NCI-H128 (cell line): ENCODE data around the gene LMO3.
A peak's percentile ranks its signal among the peaks of the same experiment; 100 is the strongest.

Source experiments
- DNase-seq: peaks from one replicate; lab custom pipeline; 2025; ENCODE audit not compliant: unreplicated experiment; lab: John Stamatoyannopoulos, UW

The LMO3 gene

DNA sequence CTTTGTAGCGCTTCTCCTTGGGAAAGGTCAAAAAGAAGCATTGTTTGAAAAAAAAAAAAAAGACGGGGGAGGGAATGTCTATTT is at the start of gene LMO3:
TSS of gene LMO3 (minus strand) at position 46 of the 84 bp plus-strand sequence. CDS start 5,302 bp downstream, outside the sequence.
- no peak for DNase-seq

DNA sequence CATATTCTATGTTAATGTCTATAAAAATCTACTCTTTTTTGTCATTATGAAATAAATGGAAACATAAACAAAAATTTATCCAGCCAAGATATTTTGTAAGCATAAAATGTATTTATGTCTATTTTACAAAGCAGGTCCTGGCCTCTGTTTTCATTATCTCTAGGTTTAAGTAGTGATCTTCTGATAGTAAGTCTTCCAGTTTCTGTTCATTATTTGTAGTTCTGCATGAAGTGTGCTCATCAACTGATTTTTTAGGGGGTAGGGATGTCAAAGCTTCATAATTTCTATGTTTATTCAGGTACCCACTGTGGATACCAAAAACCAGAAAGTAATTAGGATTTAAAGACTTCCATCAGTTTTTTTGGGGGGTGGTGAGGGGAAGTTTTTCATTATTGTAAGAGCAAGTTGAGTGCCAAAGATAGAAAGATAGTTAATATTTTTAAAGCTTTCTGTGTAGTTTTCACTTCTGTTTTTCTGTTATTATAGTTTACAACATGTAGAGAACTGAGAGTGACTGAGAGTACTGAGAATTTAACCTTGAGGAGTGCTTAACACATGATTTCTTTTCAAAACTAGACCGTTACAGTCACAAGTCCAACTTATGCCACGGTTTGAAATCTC is 30.6 kb upstream of the LMO3 start:
- DNase-seq = no peak

DNA sequence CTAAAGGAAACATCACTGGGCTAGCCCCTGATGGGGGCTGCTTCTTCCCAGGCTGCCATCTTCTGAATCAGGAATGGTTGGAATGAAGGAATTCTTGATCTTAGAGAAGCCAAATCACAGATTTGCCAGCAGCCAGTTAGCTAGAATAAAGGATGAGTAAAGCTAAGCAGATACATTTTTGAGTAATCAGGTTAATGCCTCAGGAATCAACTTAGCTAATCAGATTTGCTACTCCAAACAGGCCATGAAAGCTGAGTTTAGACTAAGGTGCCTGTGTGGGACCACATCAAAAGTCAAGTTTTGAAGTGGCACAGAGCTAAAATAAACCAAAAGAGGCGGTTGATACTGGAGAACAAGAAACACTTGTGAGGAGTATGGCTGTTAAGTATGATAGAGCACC is 28.8 kb upstream of the LMO3 start:
- no peak for DNase-seq

DNA sequence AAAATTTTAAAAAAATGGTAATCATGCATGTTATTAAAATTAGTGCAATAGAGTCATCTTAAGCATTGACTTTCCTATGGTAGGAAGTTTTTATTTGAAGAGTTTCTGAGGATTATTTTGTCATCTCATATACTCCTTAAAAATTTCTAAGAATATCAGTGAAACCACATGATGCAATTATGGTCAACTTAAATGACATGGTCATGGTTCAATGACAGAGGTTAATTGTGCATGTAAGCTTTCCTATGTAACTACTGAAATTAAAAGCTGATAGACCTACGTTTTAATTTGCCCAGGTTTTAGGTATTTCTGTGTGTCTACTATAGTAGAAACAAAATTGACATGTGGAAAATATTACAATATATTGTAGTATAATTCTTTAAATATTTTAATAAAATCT is 21.0 kb upstream of the LMO3 start:
- no peak for DNase-seq

DNA sequence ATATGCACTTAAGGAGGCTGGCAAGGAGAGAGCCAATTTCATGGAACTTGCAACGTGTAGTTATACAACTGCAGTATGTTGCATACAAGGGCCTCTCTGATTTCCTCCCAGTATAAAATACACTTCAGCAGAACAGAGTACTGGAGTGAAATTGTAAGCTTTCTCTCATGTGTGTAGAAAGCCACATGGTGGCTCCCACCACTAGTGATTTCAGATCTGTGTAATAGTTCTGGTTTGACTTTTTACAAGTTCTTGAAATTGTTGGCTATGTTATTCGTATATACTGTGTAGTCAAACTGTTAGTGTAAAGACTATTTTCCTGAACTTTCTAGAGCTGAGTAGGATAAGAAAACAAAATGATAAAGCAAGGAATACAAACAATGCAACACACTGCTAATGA is 16.4 kb upstream of the LMO3 start:
- DNase-seq = no peak

DNA sequence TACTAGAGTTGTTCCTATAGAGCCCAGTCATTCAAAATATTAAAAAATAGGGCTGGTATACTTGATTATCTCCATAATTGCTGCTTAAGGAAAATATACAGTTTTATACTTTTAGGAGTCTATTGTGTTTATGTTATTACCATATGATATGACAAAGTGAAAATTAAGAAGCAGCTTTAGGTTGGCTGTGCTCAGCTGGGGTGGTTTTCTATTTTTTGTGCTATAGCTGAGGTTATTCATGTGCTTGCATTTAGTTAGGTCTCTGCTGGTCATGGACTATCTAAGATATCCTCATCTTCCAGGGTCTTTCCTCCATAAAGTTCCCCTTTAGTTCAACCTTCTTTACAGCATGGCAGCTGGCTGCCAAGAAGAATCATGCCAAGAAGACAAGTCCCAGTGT is 13.6 kb upstream of the LMO3 start:
- no peak for DNase-seq

DNA sequence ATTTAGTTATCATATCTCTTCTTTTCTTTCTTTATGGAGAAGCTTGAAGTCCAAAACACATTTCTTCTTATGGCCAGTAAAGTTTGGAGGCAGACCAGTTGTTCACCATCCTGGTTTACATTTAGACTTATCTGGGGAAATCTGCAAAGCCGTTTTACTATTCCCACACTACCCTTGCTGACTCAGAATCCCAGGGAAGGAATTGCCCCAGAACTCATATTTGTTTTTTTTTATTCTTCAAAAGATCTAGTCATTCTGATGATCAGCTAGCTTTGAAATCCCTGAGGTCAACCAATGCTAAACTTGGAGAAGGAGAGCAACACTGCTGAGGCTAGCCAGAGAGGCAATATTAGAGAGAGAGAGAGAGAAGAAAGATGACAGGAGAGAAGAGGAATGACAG is 12.3 kb upstream of the LMO3 start:
- no peak for DNase-seq

DNA sequence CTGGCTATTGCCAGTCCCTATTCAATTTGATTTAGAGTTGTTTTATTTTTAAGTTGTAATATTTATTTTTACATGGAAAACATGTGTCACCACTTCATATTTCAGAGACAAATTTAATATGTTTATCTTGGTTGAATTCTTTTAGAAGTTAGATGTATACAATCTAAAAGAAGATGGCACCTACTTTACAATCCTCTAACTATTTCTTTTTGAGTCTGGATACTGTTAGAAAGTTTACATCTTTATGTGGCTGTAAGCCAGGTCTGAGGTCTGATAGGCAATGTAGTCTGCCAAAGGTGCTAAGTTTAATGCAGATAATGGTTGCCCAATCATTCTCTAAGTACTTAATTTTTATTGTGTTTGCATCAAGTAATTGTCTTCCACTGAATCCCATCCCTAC is 7.2 kb upstream of the LMO3 start:
- DNase-seq = no peak

DNA sequence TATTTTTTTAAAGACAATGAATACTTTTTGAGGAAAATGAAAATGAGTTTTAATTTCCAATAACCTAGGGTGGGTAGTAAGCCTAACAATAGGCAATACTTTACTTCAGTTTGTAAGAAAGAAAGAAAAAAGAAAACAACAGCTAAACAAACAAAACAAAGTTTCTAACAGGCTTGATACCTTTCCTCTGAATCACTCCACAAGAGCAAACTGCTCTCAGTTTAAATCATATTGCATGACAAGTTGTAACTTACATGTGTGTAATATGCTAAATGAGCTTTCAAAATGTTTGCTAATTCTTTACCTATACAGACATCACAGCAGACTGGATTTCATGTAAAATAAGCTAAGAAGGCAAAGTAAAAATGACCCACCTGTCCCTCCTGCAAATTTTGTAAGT is 6.7 kb upstream of the LMO3 start:
- no peak for DNase-seq

DNA sequence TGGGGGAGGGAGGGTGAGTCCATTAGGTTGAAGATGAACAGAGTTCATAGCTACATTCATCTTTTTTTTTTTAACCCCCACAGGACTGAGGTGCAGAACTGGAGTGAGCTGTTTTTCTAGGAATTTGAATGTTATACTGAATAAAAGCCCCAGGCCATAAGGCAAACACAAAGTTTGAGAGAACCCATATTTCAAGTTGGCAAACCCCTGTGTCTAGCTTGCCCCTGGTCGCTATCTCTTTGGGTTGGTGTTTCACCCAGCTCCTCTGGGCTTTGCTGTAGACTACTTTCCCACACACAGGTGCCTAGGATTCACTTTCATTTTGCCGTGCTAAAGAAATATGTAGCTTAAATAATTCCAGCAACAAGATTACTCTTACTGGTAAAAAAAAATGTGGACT is 5.2 kb upstream of the LMO3 start:
- DNase-seq = no peak

DNA sequence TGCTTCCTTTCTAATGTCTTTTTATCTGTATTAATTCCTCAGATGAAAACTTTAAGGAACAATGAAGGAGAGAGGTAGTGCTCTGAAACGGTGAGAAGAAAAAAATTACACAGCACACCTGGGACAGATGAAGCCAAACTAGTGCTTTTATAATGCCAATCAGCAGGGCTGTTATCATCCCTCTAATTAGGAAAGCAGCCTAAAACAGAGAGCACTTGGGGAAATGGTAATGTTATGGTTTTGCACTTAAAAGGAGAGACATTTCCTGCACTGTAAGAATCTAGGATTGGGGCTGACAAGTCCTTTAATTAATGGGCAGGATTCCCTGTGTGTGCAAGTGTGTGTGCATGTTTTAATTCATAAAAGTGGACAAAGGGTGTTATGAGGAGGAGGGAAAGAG is 4.8 kb upstream of the LMO3 start:
- no peak for DNase-seq

DNA sequence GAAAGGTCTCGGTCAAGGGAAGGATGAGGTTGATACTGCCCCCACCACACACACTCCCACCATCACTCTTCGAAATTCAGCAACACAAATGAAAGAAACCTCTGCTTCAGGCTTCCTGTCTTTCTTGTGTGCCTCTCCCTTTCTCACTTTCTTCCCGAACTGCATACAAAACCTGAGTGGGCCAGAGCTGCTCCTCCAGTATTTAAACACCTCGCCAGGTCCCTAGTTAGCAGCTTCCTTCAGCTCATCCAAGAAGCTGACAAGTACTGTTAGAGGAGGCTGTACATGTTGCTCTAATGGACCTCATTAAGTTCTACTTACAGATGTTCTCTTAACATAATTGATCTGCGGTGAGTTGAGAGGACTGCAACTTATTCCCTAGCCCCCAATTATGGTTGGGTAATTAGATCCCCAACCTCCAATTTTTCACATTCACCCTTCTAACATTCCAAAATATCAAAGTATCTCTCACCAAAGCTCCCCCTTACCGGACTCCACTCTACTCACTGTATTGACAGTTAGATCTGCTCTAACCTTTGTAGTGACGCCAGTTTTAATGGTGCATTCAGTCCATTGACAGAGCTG is 4.1 kb upstream of the LMO3 start:
- DNase-seq = no peak

DNA sequence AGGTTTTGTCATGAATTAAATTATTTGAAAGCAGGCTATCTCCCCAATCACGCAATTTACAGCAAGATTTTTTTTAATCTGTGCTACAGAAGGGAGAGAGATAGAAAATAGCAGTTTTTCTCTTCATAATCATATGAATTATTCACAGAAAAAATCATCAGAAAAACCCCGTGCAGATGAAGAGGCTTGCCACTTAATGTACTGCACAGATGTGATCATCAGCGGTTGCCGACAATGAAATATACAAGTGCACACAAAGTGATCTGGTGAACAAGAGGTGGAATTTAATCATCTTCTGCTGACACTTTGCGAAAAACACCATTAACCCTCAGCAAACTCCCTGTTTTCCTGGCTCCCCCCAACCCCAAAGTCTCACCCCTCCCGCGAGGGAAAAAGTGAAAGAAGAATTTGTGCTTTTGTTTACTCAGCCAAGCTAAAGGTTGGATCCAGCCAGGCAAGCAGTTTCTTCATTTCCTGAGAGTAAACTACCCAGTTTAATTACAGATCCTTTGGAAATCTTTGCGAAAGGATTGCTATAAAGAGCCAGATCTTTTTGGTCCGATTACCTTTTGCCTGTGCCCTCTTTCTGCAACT is 3.1 kb upstream of the LMO3 start:
- DNase-seq = no peak

DNA sequence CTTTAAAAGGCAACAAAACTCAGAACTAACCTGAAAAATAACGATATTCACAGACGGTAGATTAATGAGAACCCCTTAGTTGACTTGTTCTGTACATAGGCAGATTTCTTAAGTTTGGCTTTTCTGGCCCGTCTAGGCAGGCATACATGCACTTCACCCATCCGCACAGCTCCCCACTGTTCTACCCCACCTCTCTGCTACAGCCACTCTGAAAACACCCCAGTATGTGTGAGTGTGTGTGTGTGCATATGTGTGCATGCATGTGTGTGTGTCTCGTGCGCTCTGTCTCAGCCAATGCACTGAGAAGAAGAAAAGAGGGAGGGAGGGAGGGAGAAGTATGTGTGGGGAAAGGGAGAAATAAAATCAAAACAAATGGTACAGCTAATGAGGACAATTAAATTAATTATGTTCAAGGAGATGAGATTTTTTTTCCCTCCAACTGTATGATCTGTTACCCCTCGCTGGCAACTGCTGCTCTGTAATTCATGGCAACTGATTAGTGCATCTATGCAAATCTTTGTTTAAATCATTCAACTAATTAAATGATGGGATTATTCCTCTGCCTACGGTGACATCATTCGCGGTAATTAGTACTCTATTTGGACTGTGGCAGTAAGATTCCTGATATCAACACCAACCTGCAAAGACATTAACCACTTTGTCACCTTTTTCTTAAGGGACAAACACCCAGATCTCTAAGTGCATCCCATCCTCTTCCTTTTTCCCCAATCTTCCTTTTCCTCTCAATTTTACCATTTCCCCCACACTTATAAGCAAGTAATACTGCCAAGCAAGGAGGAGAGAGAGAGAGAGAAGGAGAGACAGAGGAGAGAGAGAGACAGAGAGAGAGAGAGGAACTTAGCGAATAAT is 2.2 kb upstream of the LMO3 start:
- no peak for DNase-seq

DNA sequence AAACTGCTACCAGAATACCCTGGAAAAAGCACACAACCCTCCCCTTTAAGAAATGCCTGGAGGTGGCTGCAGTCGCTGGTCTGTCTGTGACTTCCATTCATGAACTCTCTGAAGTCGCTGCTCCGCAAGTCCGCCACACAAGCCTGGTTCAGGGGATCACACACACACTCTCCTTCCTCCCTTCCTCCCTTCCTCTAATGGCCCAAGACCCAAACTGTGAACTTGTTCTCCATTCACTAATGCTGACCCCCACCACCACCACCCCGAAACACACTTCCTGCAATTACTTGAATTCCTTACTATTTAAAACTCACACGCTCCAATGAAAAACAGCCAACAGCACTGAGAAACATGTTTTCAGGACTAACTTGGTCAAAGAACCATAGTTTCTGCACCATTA is 1.0 kb upstream of the LMO3 start:
- no peak for DNase-seq

DNA sequence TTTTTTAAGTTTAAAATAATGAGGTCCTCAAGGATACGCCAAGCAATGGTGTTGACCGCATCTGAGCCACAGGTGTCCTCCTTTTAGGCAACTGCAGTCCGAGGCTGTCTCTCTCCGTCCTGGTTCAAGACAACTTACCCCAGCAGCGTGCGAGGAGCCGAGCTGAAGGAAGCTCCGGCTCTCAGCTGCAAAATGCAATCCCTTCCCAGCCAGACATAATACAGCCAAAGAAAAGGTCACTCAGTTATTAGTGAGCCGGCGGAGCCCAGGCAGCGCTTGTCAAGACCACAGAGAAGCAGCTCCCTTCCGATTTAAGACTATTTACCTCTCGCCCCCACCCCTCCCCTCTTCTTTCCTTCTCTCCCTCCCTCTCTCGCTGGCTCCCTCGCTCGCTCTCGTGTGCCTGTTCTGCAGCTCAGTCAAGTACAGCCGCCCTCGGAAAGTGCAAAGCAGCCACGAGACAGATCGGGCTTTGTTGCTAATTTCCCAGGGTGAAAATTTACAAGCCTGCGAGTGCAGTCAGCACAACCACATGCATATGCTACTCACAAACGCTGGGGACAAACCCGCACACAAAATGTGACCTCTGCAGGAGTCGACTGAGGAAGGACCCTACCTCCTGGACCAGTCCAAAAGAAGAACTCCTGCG is 363 bp upstream of the LMO3 start:
- DNase-seq = peak; percentile 75

DNA sequence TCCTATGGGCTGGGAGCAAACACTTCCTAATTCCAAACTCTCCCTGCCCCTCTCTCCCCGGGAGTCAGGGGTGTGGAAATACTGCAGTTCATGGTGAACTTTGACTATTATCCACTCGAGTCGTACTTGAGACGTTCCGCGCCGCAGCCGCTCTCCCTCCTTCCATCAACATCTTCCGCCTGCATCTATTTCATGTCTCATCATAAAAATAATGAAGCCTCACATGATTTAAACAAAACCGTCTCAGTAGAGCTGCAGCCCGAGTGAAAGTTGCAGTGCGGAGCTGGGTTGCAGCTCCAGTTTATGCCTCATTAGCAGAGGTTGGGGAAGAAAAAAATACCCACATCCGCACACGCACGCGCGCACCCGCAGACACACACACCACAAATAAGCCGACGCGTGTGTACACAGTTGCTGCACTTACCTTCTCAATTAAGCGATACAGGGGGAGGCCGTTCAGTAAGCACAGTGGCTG is 283 bp downstream of the LMO3 start:
- DNase-seq = peak; percentile 54

DNA sequence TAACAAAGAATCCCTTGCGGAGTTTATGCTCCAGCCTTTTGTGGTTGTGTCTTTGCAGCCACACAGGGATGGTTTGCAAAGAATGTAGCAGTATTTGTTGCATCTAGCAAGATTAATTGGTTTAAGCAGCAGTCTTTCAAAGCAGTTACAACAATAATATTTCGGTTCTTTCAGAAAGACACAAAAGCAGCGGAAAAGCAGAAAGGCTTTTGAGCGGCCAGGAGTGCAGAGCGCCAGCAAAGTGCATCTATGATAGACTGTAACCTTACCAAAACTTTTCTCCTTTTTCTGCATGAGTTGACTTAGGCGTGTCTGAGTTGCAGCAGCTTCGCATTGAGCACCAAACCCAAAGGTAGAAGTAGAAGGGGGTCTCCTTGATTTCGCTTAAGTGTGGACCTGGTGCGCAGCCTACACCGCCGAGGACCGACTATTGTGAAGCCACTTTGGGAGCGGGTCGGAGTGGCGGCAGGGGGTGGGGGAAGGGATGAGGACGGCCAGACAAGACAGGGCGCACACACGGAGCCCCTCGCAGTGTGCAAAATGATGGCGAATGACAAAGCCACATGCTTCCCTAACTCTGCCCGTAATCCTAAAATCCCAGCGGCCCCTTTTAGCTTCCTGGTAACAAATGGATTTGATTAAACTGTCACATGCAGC is 1.2 kb downstream of the LMO3 start:
- no peak for DNase-seq

DNA sequence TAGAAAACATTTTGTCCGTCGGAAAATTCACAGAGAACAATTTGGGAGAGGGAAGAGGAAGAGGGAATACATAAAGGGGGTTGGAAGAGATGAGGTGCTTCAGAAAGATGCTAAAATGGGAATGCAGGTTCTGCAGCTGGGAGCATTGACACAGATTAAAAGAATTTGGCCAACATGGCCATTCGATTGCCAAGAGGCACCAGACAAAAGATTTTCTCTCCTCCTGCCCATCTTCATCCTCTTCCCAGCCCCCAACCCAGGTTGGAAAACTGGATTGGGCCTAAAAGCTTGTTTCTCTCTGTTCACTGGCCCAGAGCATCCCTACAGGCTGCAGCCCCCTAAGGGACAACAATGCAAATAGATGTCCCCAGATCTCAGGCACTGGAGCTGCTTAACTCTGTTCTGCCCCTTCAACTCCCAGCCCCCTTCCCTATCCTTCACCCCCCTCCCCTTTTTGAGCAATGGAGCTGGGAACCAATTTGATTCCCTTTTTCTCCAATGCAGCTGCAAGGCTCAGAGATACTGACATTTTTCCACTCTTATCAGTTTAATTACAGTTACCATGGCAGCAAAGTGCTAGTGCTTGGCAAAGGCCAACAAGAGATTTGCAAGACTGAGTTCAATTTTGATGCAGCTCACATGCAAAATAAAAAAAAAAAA is 1.9 kb downstream of the LMO3 start:
- no peak for DNase-seq

DNA sequence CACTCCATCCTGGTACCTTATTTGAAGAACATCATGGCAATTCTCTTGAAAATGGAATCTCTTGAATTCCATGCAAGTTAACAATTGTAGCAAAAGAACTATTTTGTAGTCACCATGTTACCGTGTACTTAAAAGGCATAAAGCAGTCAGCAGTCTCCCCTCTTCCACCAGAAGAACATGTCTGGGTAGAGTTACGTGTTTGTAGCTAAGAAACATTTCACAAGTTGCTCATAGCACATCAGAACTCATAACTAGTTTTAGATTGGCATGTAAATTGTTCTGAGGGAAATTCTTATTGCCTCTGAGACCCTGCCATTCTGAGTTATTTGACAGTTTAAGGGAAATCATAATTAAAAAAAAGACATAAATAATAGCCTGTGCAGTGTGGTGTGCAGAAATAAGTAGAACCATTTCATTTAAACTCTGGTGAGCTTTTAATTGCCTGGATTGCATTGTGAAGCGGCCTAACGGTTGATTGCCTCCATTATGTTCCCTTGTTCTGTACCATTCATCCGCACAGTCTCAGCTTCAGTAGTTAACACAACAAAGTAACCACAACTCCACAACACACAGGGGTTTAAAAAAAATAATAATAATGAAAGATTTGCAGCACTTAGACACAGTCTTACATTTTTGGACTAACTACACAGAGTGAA is 2.6 kb downstream of the LMO3 start:
- DNase-seq = no peak
